Endothelial cell of umbilical vein (primary cell): ENCODE results near the gene NFATC2. TPM values are rescaled to one million over a fixed set of nuclear protein-coding genes. Genes with fewer than 3 reads are reported as not detected.

Source experiments
- BruUV-seq: library from RNA; stranded (reverse); fragments of 400-500 nt; replicated peaks from 2 replicates; lab custom pipeline; 2021; lab: Mats Ljungman, UMichigan
- CTCF ChIA-PET: fragments of 300-600, 350-600 bp; sonication (Branson Sonifier 250); formaldehyde crosslinking; loops from one replicate; lab custom pipeline; 2021; ENCODE audit warnings: antibody characterized with exemption, inconsistent platforms; lab: Charles Lee
- POLR2A ChIA-PET: fragments of 300-600, 350-600 bp; sonication (Branson Sonifier 250); formaldehyde crosslinking; loops from one replicate; lab custom pipeline; 2021; ENCODE audit warnings: antibody characterized with exemption, inconsistent platforms; lab: Charles Lee
- DNase-seq: peaks from one replicate; pipeline ENCODE4 v3.0.0-alpha.2; 2011; ENCODE audit warnings: low read depth, low spot score
- FAIRE-seq: peaks from 2 replicates; lab custom pipeline; 2011; peaks lifted over from hg19 to GRCh38; lab: Jason Lieb, UNC
- H2AFZ ChIP-seq: 2 replicates; pipeline ENCODE4 v1.6.0; 2012; ENCODE audit warnings: low read depth, low read length, control low read depth, inconsistent platforms
- H3K27ac ChIP-seq: 2 replicates; pipeline ENCODE4 v1.5.1; 2011; ENCODE audit warnings: low read depth, mild to moderate bottlenecking, control low read depth, low read length, moderate library complexity; ENCODE audit not compliant: insufficient read depth
- H3K27me3 ChIP-seq, 2 experiments: 2 replicates each; pipeline versions ENCODE4 v1.6.0 to v1.6.1; 2011; ENCODE audit warnings: low read length in 2 of 2, mixed read lengths in 1 of 2; ENCODE audit not compliant: control insufficient read depth in 2 of 2, insufficient read depth in 2 of 2
- H3K36me3 ChIP-seq, 2 experiments: 2 replicates in 1 of 2; 3 replicates in 1 of 2; pipeline ENCODE4 v1.5.1; 2011; ENCODE audit warnings: low read length in 2 of 2, mild to moderate bottlenecking in 1 of 2, moderate library complexity in 1 of 2; ENCODE audit not compliant: control insufficient read depth in 2 of 2, insufficient read depth in 2 of 2; ENCODE audit errors: extremely low read depth in 1 of 2
- H3K4me1 ChIP-seq: 3 replicates; pipeline ENCODE4 v1.5.1; 2011; ENCODE audit warnings: mild to moderate bottlenecking, low read length; ENCODE audit not compliant: control insufficient read depth, insufficient read depth; ENCODE audit errors: extremely low read depth
- H3K4me2 ChIP-seq: 2 replicates; pipeline ENCODE4 v1.6.1; 2011; ENCODE audit warnings: low read length, control low read depth, mixed read lengths; ENCODE audit not compliant: insufficient read depth
- H3K4me3 ChIP-seq, 3 experiments: fragments of 200-600 bp in 1 of 3; sonication (generic), shearing (Covaris generic) in 1 of 3; replicated peaks in 1 of 3; 2 replicates each; pipeline ENCODE4 v1.5.1; 2011 to 2016; ENCODE audit warnings: control low read depth in 3 of 3, low read length in 3 of 3, mild to moderate bottlenecking in 2 of 3, inconsistent platforms in 1 of 3, low read depth in 1 of 3, moderate library complexity in 1 of 3; ENCODE audit not compliant: insufficient read depth in 1 of 3
- H3K79me2 ChIP-seq: 2 replicates; pipeline ENCODE4 v1.6.0; 2012; ENCODE audit warnings: low read length, inconsistent platforms; ENCODE audit not compliant: control insufficient read depth, insufficient read depth
- H3K9ac ChIP-seq: replicated peaks from 2 replicates; pipeline ENCODE3; 2011; ENCODE audit warnings: low read length, control low read depth; ENCODE audit not compliant: insufficient read depth; ENCODE audit errors: extremely low read depth
- H3K9me1 ChIP-seq: replicated peaks from 3 replicates; pipeline ENCODE4 v1.6.0; 2011; ENCODE audit warnings: mild to moderate bottlenecking, low read length; ENCODE audit not compliant: control insufficient read depth, insufficient read depth; ENCODE audit errors: extremely low read depth
- H3K9me3 ChIP-seq: replicated peaks from 2 replicates; pipeline ENCODE4 v1.5.1; 2012; ENCODE audit warnings: low read length, inconsistent platforms; ENCODE audit not compliant: control insufficient read depth, insufficient read depth
- H4K20me1 ChIP-seq: replicated peaks from 2 replicates; pipeline ENCODE3; 2011; ENCODE audit warnings: mild to moderate bottlenecking, low read length; ENCODE audit not compliant: control insufficient read depth, insufficient read depth; ENCODE audit errors: extremely low read depth
- FOS ChIP-seq: IDR thresholded peaks from 2 replicates; pipeline ENCODE4 v1.6.1; 2011; ENCODE audit warnings: mild to moderate bottlenecking, low read length, moderate library complexity, borderline replicate concordance; ENCODE audit not compliant: insufficient read depth
- GATA2 ChIP-seq: IDR thresholded peaks from 2 replicates; pipeline ENCODE4 v1.7.0; 2011; ENCODE audit warnings: low read depth, mild to moderate bottlenecking, moderate library complexity, mixed read lengths, low read length; ENCODE audit not compliant: insufficient read length, insufficient read depth
- JUN ChIP-seq: IDR thresholded peaks from 2 replicates; pipeline ENCODE4 v1.6.1; 2011; ENCODE audit warnings: borderline replicate concordance, low read depth; ENCODE audit not compliant: insufficient read length, insufficient read depth
- POLR2AphosphoS5 ChIP-seq: IDR thresholded peaks from 2 replicates; pipeline ENCODE4 v1.6.1; 2012; ENCODE audit warnings: low read depth, mild to moderate bottlenecking, control low read depth, low read length, moderate library complexity; ENCODE audit not compliant: insufficient read depth
- dilution Hi-C: fragments of 300-500 bp; cut with MboI; formaldehyde crosslinking; loops from one replicate; pipeline ENCODE4 v1.15.0; 2019; ENCODE audit warnings: low sequenced_read_pairs; ENCODE audit not compliant: extremely low pct_ligation_motif_present
- intact Hi-C: fragments of 100-400 bp; cut with micrococcal nuclease; formaldehyde crosslinking; loops from one replicate; pipeline ENCODE4 v1.10.0; 2022
- polyA plus RNA-seq, 4 experiments: library from polyadenylated mRNA; depleted of rRNA in 3 of 4; stranded (reverse) in 3 of 4; unstranded in 1 of 4; fragments of >200 nt; gene quantifications; 2 replicates each; pipeline versions ENCODE4 v1.2.1 to v1.2.3, GENCODE V29; 2011 to 2012; ENCODE audit warnings: missing spikeins in 1 of 4
- total RNA-seq: library from RNA; stranded (reverse); gene quantifications from 2 replicates; pipeline ENCODE4 v1.2.3, GENCODE V29; 2021

The NFATC2 gene
- total and polyA plus RNA-seq, 2 donors (not counting 3 experiments of a cell fraction or from before 2014, with no cell fraction given): 3.1 to 13.0 TPM

- Histone ChIP-seq H3K9me3 (no peaks in the 10 kb centered on the region), H3K4me2 (peak overlapping the region; percentile 7), H3K4me1 (peaks cover 23% of the 10 kb centered on the region), H4K20me1 (no peaks in the 10 kb centered on the region), H3K27ac (peak overlapping the region; percentile 15), H3K27me3 (no peaks in the 10 kb centered on the region), H2AFZ (peak overlapping the region; percentile 14), H3K36me3 (peaks cover 0 to 2% of the 10 kb centered on the region in 2 experiments), H3K9me1 (no peaks in the 10 kb centered on the region), H3K79me2 (no peaks in the 10 kb centered on the region), H3K9ac (no peak overlapping the region), H3K4me3 (no peak overlapping the region)
- TF ChIP-seq POLR2AphosphoS5 (no peak), FOS (peak; percentile 50), GATA2 (no peak), JUN (peak; percentile 36)
- dilution Hi-C loops: no loop called here
- FAIRE-seq (peak; percentile 99), DNase-seq (peak; percentile 50)
- ChIA-PET POLR2A (interaction anchor here (0.5 kb wide), 1 partner anchor 46 kb away, joined by 4 read pairs; no protein-coding TSS in a partner anchor), CTCF (interaction anchor here (0.6 to 2.2 kb wide), 5 partner anchors 19 to 107 kb away, joined by 3 to 8 read pairs (median 4); no protein-coding TSS in a partner anchor)
- no TSS peak for BruUV-seq
- intact Hi-C loops: loop anchor here (1.0 kb wide), 1 partner anchor 31 kb away; no protein-coding TSS in a partner anchor
These were observed 54.8 kb downstream of the NFATC2 start for GRCh38 chr20:51487565-51488268.

- FAIRE-seq (no peak), DNase-seq (no peak)
- intact Hi-C loops (no loop called here), dilution Hi-C loops (no loop called here)
- no peaks in the 10 kb centered on the region for H3K79me2 ChIP-seq
- H3K4me3 ChIP-seq: no peak overlapping the region
- H3K9ac ChIP-seq: no peak overlapping the region
- no peak overlapping the region for H3K27ac ChIP-seq
- H4K20me1 ChIP-seq: no peaks in the 10 kb centered on the region
- TF ChIP-seq FOS (no peak), JUN (no peak)
- H3K4me2 ChIP-seq: no peak overlapping the region
- H3K27me3 ChIP-seq: no peaks in the 10 kb centered on the region
- peaks cover 0 to 2% of the 10 kb centered on the region in 2 experiments for H3K36me3 ChIP-seq
- no peak overlapping the region for H2AFZ ChIP-seq
- no peaks in the 10 kb centered on the region for H3K9me3 ChIP-seq
- H3K9me1 ChIP-seq: no peaks in the 10 kb centered on the region
- CTCF ChIA-PET: interaction anchor here (0.6 to 2.2 kb wide), 3 partner anchors 57 to 108 kb away, joined by 3 to 8 read pairs (median 3); no protein-coding TSS in a partner anchor
- BruUV-seq: no TSS peak
- H3K4me1 ChIP-seq: peaks cover 16% of the 10 kb centered on the region
- POLR2A ChIA-PET: no interaction called here
These were observed 55.4 kb downstream of the NFATC2 start for GRCh38 chr20:51487076-51487475.
